ENCODE measurements around the gene ARL6IP6. TPM values are rescaled to one million over a fixed set of nuclear protein-coding genes. Genes with fewer than 3 reads are reported as not detected.
A peak's percentile ranks its signal among the peaks of the same experiment; 100 is the strongest.

The ARL6IP6 gene
- polyA plus RNA-seq, 3 donors = 23.3 to 24.7 (median 23.4) TPM

DNA sequence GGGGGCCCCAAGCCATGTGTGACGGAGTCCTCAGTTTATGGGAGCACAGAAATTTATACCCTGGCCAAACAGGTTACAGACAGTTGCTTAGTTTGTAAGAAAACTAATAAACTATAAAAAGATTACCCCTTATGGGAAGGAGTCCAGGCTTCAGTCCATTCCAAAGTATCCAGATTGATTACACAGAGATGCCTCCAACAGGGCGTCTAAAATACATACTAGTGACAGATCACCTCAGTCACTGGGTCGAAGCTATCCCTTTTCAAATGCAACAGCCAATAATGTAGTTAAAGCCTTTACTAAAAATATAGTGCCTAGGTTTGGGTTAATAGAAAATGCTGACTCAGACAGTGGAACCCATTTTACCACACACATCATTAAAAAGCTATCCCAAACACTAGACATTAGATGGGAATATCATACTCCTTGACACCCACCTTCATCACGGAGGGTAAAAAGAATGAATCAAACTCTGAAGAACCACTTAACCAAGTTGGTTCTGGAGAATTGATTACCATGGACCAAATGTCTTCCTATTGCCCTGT, 11.9 kb upstream of the ARL6IP6 start:
- Histone ChIP-seq H3K4me2 (replicated peaks; ENCODE audit: extremely low read depth, low read length, poor library complexity, severe bottlenecking) (no peak overlapping the region), H3K36me3 (replicated peaks in 1 of 2; ENCODE audit: control insufficient read depth in 1 of 2, insufficient read depth in 2 of 2, low read length in 2 of 2) (peaks cover 39 to 100% of the 10 kb centered on the region in 2 donors), H3K4me3 (replicated peaks in 1 of 3; ENCODE audit: low read depth in 2 of 3, low read length in 3 of 3) (no peak overlapping the region), H3K9ac (ENCODE audit: insufficient read depth, low read length, poor library complexity, severe bottlenecking) (no peak overlapping the region), H3K79me2 (ENCODE audit: insufficient read depth, low read length) (peaks cover 100% of the 10 kb centered on the region), H3K27me3 (ENCODE audit: control insufficient read depth in 2 of 2, insufficient read depth in 2 of 2, low read length in 2 of 2) (no peaks in the 10 kb centered on the region), H4K20me1 (ENCODE audit: insufficient read depth, low read length) (peaks cover 97% of the 10 kb centered on the region), H3K9me3 (replicated peaks in 1 of 2; ENCODE audit: control insufficient read depth in 1 of 2, insufficient read depth in 1 of 2, low read length in 2 of 2) (peaks cover 17 to 20% of the 10 kb centered on the region in 2 donors), H3K27ac (ENCODE audit: low read depth in 1 of 2, low read length in 2 of 2) (no peak overlapping the region), H2AFZ (ENCODE audit: insufficient read depth, low read depth, low read length, poor library complexity, severe bottlenecking) (no peak overlapping the region), H3K4me1 (ENCODE audit: control insufficient read depth in 1 of 2, insufficient read depth in 2 of 2, low read length in 2 of 2) (no peaks in the 10 kb centered on the region)
- Mint-ChIP-seq H3K9me3 (peaks cover 10 to 26% (median 20%) of the 10 kb centered on the region in 7 donors), H3K27me3 (ENCODE audit: low read depth in 3 of 3) (no peaks in the 10 kb centered on the region), H3K4me1 (no peaks in the 10 kb centered on the region), H3K4me3 (no peak overlapping the region), H3K36me3 (peaks cover 61 to 81% of the 10 kb centered on the region in 2 donors), H3K27ac (no peak overlapping the region)
- no CpG with 5 or more reads among the region's 4 CpGs for WGBS (ENCODE audit: insufficient coverage)
- no peak for DNase-seq
- TF ChIP-seq, protein P1, sequence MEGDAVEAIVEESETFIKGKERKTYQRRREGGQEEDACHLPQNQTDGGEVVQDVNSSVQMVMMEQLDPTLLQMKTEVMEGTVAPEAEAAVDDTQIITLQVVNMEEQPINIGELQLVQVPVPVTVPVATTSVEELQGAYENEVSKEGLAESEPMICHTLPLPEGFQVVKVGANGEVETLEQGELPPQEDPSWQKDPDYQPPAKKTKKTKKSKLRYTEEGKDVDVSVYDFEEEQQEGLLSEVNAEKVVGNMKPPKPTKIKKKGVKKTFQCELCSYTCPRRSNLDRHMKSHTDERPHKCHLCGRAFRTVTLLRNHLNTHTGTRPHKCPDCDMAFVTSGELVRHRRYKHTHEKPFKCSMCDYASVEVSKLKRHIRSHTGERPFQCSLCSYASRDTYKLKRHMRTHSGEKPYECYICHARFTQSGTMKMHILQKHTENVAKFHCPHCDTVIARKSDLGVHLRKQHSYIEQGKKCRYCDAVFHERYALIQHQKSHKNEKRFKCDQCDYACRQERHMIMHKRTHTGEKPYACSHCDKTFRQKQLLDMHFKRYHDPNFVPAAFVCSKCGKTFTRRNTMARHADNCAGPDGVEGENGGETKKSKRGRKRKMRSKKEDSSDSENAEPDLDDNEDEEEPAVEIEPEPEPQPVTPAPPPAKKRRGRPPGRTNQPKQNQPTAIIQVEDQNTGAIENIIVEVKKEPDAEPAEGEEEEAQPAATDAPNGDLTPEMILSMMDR (IDR thresholded peaks at IDR 0.05) = no peak
- intact Hi-C loops (cut with micrococcal nuclease) = no loop called here

DNA sequence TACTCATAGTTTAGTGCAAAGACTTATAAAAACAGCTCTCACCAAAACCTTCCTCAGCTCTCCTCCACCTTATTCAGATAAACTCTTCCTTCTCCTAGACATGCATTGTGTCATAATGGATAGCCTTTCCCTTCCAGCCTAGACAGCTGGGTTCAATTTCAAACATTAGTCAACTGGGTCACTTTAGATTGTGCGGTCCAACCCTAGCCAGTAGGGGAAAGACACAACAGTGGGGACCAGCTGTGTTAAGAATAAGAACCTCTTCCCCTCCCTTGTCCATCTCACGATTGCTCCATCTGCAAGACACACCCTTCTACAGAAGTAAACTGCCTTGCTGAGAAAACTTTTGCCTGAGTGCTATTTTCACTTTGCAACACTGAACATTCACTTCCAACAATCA, 9.7 kb upstream of the ARL6IP6 start:
- H3K9me3 ChIP-seq (replicated peaks in 1 of 2; ENCODE audit: control insufficient read depth in 1 of 2, insufficient read depth in 1 of 2, low read length in 2 of 2) = peaks cover 9 to 11% of the 10 kb centered on the region in 2 donors
- H3K4me3 ChIP-seq (replicated peaks in 1 of 3; ENCODE audit: low read depth in 2 of 3, low read length in 3 of 3) = no peak overlapping the region
- H3K4me1 ChIP-seq (ENCODE audit: control insufficient read depth in 1 of 2, insufficient read depth in 2 of 2, low read length in 2 of 2) = no peaks in the 10 kb centered on the region
- TF ChIP-seq, protein P1 (IDR thresholded peaks at IDR 0.05) = no peak
- H3K4me3 Mint-ChIP-seq = no peak overlapping the region
- DNase-seq = no peak
- peaks cover 100% of the 10 kb centered on the region for H3K79me2 ChIP-seq (ENCODE audit: insufficient read depth, low read length)
- no peaks in the 10 kb centered on the region for H3K4me1 Mint-ChIP-seq
- 100% methylated on average over 2 of the region's 2 CpGs for WGBS (ENCODE audit: insufficient coverage)
- H3K4me2 ChIP-seq (replicated peaks; ENCODE audit: extremely low read depth, low read length, poor library complexity, severe bottlenecking) = no peak overlapping the region
- peaks cover 62 to 82% of the 10 kb centered on the region in 2 donors for H3K36me3 Mint-ChIP-seq
- H3K9ac ChIP-seq (ENCODE audit: insufficient read depth, low read length, poor library complexity, severe bottlenecking) = no peak overlapping the region
- no peak overlapping the region for H3K27ac ChIP-seq (ENCODE audit: low read depth in 1 of 2, low read length in 2 of 2)
- H3K36me3 ChIP-seq (replicated peaks in 1 of 2; ENCODE audit: control insufficient read depth in 1 of 2, insufficient read depth in 2 of 2, low read length in 2 of 2) = peaks cover 53 to 100% of the 10 kb centered on the region in 2 donors
- H3K9me3 Mint-ChIP-seq = peaks cover 0 to 13% (median 7%) of the 10 kb centered on the region in 7 donors
- no peaks in the 10 kb centered on the region for H3K27me3 ChIP-seq (ENCODE audit: control insufficient read depth in 2 of 2, insufficient read depth in 2 of 2, low read length in 2 of 2)
- peaks cover 97% of the 10 kb centered on the region for H4K20me1 ChIP-seq (ENCODE audit: insufficient read depth, low read length)
- no peak overlapping the region for H2AFZ ChIP-seq (ENCODE audit: insufficient read depth, low read depth, low read length, poor library complexity, severe bottlenecking)
- H3K27ac Mint-ChIP-seq = peak overlapping the region in 1 of 7 donors; percentile 27
- H3K27me3 Mint-ChIP-seq (ENCODE audit: low read depth in 3 of 3) = no peaks in the 10 kb centered on the region
- intact Hi-C loops (cut with micrococcal nuclease) = no loop called here
